Stimulated activated CD8-positive, alpha-beta memory T cell treated with anti-CD3 and anti-CD28 coated beads, Interleukin-15, amount 100 ng/mL, for 48 hours (primary cell): ENCODE results near the gene TXNRD3.
"Not testable (repeated sequence)": the region's sequence is repeated elsewhere in the genome, so short reads cannot be mapped to it uniquely, and the experiment has no call there.

Experiments used
- DNase-seq, 2 donors: peaks; one replicate each; pipeline ENCODE4 v3.0.0-alpha.2; 2020; ENCODE audit warnings: low read depth in 2 of 2

TXNRD3 gene

GRCh38 chr3:126595479-126595878 is 59.4 kb downstream of the TXNRD3 start:
- DNase-seq = not testable (repeated sequence)

- DNase-seq = not testable (repeated sequence)
Measured at GRCh38 chr3:126591515-126591914, 63.4 kb downstream of the TXNRD3 start.

- DNase-seq = no peak
Measured at GRCh38 chr3:126582311-126582710, 72.6 kb downstream of the TXNRD3 start.

GRCh38 chr3:126581569-126581968 is 73.4 kb downstream of the TXNRD3 start:
- no peak for DNase-seq

GRCh38 chr3:126580746-126581145 is 74.2 kb downstream of the TXNRD3 start:
- no peak for DNase-seq

GRCh38 chr3:126578702-126579101 is 76.2 kb downstream of the TXNRD3 start:
- no peak for DNase-seq

- DNase-seq = no peak
Measured at GRCh38 chr3:126577261-126577660, 77.7 kb downstream of the TXNRD3 start.

- DNase-seq = no peak
Measured at GRCh38 chr3:126573492-126574117, 81.3 kb downstream of the TXNRD3 start.

GRCh38 chr3:126571078-126571477 is 83.8 kb downstream of the TXNRD3 start:
- DNase-seq = no peak

GRCh38 chr3:126570103-126570541 is 84.8 kb downstream of the TXNRD3 start:
- no peak for DNase-seq

- DNase-seq = no peak
Measured at GRCh38 chr3:126569390-126569975, 85.4 kb downstream of the TXNRD3 start.

GRCh38 chr3:126568776-126569342 is 86.1 kb downstream of the TXNRD3 start:
- no peak for DNase-seq

- DNase-seq = no peak
Measured at GRCh38 chr3:126567696-126568438, 87.1 kb downstream of the TXNRD3 start.

- no peak for DNase-seq
Measured at GRCh38 chr3:126562737-126563276, 92.1 kb downstream of the TXNRD3 start.

- DNase-seq = no peak
Measured at GRCh38 chr3:126558336-126559071, 96.4 kb downstream of the TXNRD3 start, which contains the start of gene C3orf22. Gene C3orf22 (minus strand): TSS chr3:126558932. CDS start chr3:126553390, 5,542 bp downstream.

GRCh38 chr3:126557761-126558160 is 97.2 kb downstream of the TXNRD3 start:
- no peak for DNase-seq

GRCh38 chr3:126557415-126557745 is 97.5 kb downstream of the TXNRD3 start:
- DNase-seq = no peak
